GM23248 (cell line): ENCODE data around the gene BCL2L11.

Experiments
- EZH2 ChIP-seq: fragments of 200-600 bp; sonication (generic); IDR thresholded peaks from 2 replicates; pipeline ENCODE4 v1.6.1; 2018; ENCODE audit warnings: antibody characterized with exemption, mild to moderate bottlenecking; ENCODE audit not compliant: insufficient read depth, poor library complexity, severe bottlenecking
- EZH2phosphoT487 ChIP-seq: fragments of 200-600 bp; sonication (generic); IDR thresholded peaks from 2 replicates; pipeline ENCODE4 v1.6.1; 2018; ENCODE audit warnings: antibody characterized with exemption, moderate library complexity, mild to moderate bottlenecking, low read depth; ENCODE audit not compliant: insufficient read depth

DNA sequence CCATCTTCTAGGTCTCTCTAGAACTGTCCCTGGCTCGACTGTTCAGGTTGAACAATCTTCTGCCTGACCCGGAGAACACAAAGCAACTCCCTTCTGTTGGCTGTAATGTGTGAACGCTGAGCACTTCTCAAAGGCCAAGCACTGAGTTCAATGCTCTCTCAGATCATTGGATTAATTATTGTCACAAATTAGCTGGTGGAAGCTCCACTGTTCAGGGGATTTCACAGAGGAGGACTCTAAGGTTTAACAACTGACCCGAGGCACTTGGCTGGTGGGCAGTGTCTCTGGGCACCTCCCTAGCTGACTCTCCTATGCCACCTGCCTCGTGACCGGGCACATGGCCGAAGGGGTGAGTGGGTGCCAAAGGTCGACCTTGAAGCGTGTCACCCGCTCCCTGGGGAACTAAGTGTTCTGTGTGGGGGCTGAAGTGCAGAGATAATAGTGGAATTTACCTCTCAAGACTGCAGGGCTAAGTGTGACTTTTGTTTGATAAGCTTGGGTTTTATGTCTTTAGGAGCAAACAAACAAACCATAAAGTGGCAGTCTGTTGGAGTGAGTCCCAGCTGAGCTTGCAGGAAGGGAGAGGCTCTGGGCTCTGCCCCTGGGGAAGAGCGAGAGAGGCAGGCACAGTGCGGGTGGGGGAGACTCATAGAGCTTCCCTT lies 64.8 kb downstream of the BCL2L11 start:
- TF ChIP-seq EZH2phosphoT487: no peak
- TF ChIP-seq EZH2: no peak
